Measurements from ENCODE around the gene TAB3.

Gene TAB3

GRCh38 chrX:30876367-30876766 is 12.7 kb downstream of the TAB3 start:
- no peak for DNase-seq (ENCODE audit: low spot score)
- Histone ChIP-seq H3K27ac (no peak overlapping the region), H3K4me3 (no peak overlapping the region)
- TF ChIP-seq CTCF (IDR thresholded peaks at IDR 0.05): no peak

GRCh38 chrX:30875957-30876356 is 13.1 kb downstream of the TAB3 start:
- H3K27ac ChIP-seq: no peak overlapping the region
- no peak for TF ChIP-seq CTCF (IDR thresholded peaks at IDR 0.05)
- DNase-seq (ENCODE audit: low spot score): no peak
- H3K4me3 ChIP-seq: no peak overlapping the region

GRCh38 chrX:30874851-30875250 is 14.2 kb downstream of the TAB3 start:
- Histone ChIP-seq H3K27ac (no peak overlapping the region), H3K4me3 (no peak overlapping the region)
- DNase-seq (ENCODE audit: low spot score): no peak
- no peak for TF ChIP-seq CTCF (IDR thresholded peaks at IDR 0.05)

- Histone ChIP-seq H3K27ac (no peak overlapping the region), H3K4me3 (no peak overlapping the region)
- DNase-seq (ENCODE audit: low spot score): no peak
- TF ChIP-seq CTCF (IDR thresholded peaks at IDR 0.05): no peak
These were observed 18.5 kb downstream of the TAB3 start for GRCh38 chrX:30870572-30870971.

- DNase-seq (ENCODE audit: low spot score): no peak
- Histone ChIP-seq H3K27ac (no peak overlapping the region), H3K4me3 (no peak overlapping the region)
- TF ChIP-seq CTCF (IDR thresholded peaks at IDR 0.05): no peak
These were observed 23.4 kb downstream of the TAB3 start for GRCh38 chrX:30865612-30866011.

GRCh38 chrX:30865015-30865414 is 24.0 kb downstream of the TAB3 start:
- Histone ChIP-seq H3K4me3 (no peak overlapping the region), H3K27ac (peak overlapping the region in 1 of 2 donors; percentile 23)
- TF ChIP-seq CTCF (IDR thresholded peaks at IDR 0.05): no peak
- no peak for DNase-seq (ENCODE audit: low spot score)

- Histone ChIP-seq H3K4me3 (no peak overlapping the region), H3K27ac (no peak overlapping the region)
- no peak for DNase-seq (ENCODE audit: low spot score)
- no peak for TF ChIP-seq CTCF (IDR thresholded peaks at IDR 0.05)
These were observed 24.7 kb downstream of the TAB3 start for GRCh38 chrX:30864383-30864785.
